ENCODE measurements around the gene ABCC5.
"Not testable (repeated sequence)": the region's sequence is repeated elsewhere in the genome, so short reads cannot be mapped to it uniquely, and the experiment has no call there.

Gene ABCC5

DNA sequence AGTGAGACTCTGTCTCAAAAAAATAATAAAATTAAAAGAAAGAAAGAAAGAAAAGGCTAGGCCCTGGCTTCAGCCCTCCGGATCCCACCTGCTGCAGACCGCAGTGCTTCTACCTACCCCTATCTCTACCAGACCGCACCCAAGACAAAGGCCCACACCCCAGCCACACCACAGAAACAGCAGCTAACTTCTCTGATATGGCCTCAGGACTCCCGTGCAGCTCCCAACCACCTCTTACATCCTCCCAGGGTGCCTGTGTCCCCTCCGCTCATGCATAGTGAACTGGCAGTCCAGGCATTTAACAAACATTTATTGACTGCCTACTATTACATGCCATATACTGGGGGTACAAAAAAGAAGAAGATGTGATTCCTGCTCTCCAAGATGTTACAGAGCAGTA lies 28.3 kb upstream of the ABCC5 start:
- DNase-seq (ENCODE audit: low read depth): no peak
- H3K4me3 ChIP-seq (ENCODE audit: low read length): no peak overlapping the region
- TF ChIP-seq, protein P1, sequence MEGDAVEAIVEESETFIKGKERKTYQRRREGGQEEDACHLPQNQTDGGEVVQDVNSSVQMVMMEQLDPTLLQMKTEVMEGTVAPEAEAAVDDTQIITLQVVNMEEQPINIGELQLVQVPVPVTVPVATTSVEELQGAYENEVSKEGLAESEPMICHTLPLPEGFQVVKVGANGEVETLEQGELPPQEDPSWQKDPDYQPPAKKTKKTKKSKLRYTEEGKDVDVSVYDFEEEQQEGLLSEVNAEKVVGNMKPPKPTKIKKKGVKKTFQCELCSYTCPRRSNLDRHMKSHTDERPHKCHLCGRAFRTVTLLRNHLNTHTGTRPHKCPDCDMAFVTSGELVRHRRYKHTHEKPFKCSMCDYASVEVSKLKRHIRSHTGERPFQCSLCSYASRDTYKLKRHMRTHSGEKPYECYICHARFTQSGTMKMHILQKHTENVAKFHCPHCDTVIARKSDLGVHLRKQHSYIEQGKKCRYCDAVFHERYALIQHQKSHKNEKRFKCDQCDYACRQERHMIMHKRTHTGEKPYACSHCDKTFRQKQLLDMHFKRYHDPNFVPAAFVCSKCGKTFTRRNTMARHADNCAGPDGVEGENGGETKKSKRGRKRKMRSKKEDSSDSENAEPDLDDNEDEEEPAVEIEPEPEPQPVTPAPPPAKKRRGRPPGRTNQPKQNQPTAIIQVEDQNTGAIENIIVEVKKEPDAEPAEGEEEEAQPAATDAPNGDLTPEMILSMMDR (conservative IDR thresholded peaks at IDR 0.05; ENCODE audit: low read length): no peak

GRCh38 chr3:184042617-184043016 lies 24.9 kb upstream of the ABCC5 start:
- DNase-seq (ENCODE audit: low read depth): no peak
- H3K4me3 ChIP-seq (ENCODE audit: low read length): no peak overlapping the region
- TF ChIP-seq, protein P1 (conservative IDR thresholded peaks at IDR 0.05; ENCODE audit: low read length): no peak

DNA sequence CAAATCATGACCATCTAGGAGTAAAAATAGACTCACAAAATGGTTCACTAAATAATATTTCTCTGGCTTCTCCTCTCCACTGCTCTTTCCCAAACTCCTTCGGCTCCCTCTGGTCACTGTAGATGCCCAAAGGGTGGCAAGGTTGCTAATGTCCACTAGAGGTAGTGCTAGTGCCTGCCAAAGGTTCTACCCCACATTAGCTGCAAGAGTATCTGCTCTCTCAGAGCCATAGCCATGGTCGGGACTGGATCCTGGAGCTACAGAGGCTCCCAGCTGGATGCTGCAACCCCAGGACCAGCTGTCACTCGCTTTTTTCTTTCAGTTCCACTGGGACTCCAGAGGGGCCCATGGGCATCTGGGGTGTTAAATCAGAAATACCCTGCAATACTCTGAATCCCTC lies 22.3 kb upstream of the ABCC5 start:
- peak; percentile 38 for DNase-seq (ENCODE audit: low read depth)
- TF ChIP-seq, protein P1 (conservative IDR thresholded peaks at IDR 0.05; ENCODE audit: low read length): peak; percentile 53
- H3K4me3 ChIP-seq (ENCODE audit: low read length): no peak overlapping the region

DNA sequence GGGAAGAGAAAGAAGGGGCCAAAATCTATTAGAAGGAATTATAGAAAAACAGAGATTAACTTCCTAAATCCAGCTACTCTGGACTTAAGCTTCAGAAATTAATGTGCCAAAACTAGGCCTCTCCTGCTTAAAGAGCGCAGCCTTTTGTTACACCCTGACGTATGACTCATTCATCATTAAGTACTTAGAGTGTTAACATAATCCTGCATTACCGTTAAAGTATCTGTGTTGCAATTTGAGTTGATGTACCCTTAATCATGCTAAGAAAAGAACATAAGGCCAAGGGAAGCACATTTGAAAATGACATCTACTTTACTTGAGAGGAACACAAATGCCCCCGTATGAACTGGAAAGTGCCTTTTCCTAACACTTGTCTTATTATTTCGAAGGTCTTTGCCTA lies 21.7 kb upstream of the ABCC5 start:
- H3K4me3 ChIP-seq (ENCODE audit: low read length): no peak overlapping the region
- TF ChIP-seq, protein P1 (conservative IDR thresholded peaks at IDR 0.05; ENCODE audit: low read length): no peak
- DNase-seq (ENCODE audit: low read depth): peak; percentile 4

- H3K4me3 ChIP-seq (ENCODE audit: low read length): not testable (repeated sequence)
These were observed 20.6 kb upstream of the ABCC5 start for GRCh38 chr3:184038307-184038706.

GRCh38 chr3:184037816-184038215 lies 20.1 kb upstream of the ABCC5 start:
- TF ChIP-seq, protein P1 (conservative IDR thresholded peaks at IDR 0.05; ENCODE audit: low read length): no peak
- DNase-seq (ENCODE audit: low read depth): no peak
- H3K4me3 ChIP-seq (ENCODE audit: low read length): no peak overlapping the region

More at GRCh38 chr3:184038307-184038706, 20.6 kb upstream of the ABCC5 start:
- not testable (repeated sequence) for DNase-seq (ENCODE audit: low read depth)

DNA sequence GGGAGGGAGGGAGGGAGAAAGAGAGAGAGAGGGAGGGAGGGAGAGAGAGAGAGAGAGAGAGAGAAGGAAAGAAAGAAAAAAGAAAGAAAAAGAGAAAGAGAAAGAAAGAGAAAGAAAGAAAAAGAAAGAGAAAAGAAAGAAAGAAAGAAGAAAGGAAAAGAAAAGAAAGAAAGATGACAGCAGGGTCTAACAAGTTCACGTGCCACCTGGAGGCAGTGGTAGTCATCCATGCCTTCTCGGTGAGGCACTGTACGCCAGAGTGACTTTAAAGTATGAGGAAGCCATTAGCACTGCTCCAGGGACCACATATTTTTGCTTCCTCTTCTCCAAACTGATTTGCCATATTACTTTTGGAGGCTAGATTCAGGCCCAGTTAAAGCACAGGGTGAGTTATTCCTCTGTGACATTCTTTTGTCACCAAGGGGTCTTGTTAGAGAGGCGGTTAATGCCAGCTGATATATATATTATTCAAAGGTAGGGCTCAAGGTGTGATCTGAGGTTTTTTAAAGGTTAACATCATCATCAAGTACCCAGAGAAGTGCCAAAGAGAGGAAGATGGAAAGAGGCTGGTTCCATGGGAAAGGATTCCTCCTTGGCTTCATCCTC lies 13.6 kb upstream of the ABCC5 start, which contains the start of gene HTR3D:
TSS of gene HTR3D (plus strand) at position 556 of the 606 bp plus-strand sequence. CDS start at position 556, 0 bp downstream.
- no peak for DNase-seq (ENCODE audit: low read depth)
- H3K4me3 ChIP-seq (ENCODE audit: low read length): no peak within 1 kb of the TSS
- TF ChIP-seq, protein P1 (conservative IDR thresholded peaks at IDR 0.05; ENCODE audit: low read length): no peak

All from AG10803 (cell line).